HL-60 (cell line): Measurements from ENCODE around the gene PARD6G.

Experiments
- DNase-seq, 2 experiments: peaks; one replicate each; pipeline ENCODE4 v3.0.0-alpha.2; 2010 to 2020; ENCODE audit warnings: low read depth in 1 of 2, low spot score in 1 of 2
- H3K27ac ChIP-seq: fragments of 250-450 bp; sonication (Bioruptor Pico); replicated peaks from 2 replicates; pipeline ENCODE4 v1.5.1; 2020; ENCODE audit warnings: mild to moderate bottlenecking, moderate library complexity
- H3K27me3 ChIP-seq: fragments of 250-450 bp; sonication (Bioruptor Pico); 2 replicates; pipeline ENCODE4 v1.5.1; 2021; ENCODE audit warnings: mild to moderate bottlenecking, moderate library complexity; ENCODE audit not compliant: insufficient read depth, poor library complexity, severe bottlenecking
- H3K4me3 ChIP-seq: replicated peaks from 2 replicates; pipeline ENCODE4 v1.5.1; 2011; ENCODE audit warnings: mild to moderate bottlenecking, control low read depth, low read length; ENCODE audit not compliant: insufficient read depth
- CTCF ChIP-seq: IDR thresholded peaks from one replicate; pipeline ENCODE4 v1.5.1; 2011; ENCODE audit warnings: low read length, control low read depth, inconsistent platforms; ENCODE audit not compliant: insufficient read depth
- GABPA ChIP-seq: IDR thresholded peaks from 2 replicates; pipeline ENCODE4 v1.6.1; 2012; ENCODE audit warnings: low read depth
- POLR2AphosphoS5 ChIP-seq: IDR thresholded peaks from 2 replicates; pipeline ENCODE4 v1.6.1; 2012; ENCODE audit warnings: low read depth
- SPI1 ChIP-seq: IDR thresholded peaks from 2 replicates; pipeline ENCODE4 v1.6.1; 2012; ENCODE audit warnings: low read depth, mild to moderate bottlenecking, borderline replicate concordance
- TF ChIP-seq, protein P1 (sequence below): IDR thresholded peaks from 2 replicates; pipeline ENCODE4 v1.6.1; 2012; ENCODE audit warnings: low read depth; ENCODE audit not compliant: insufficient replicate concordance

Gene PARD6G

GRCh38 chr18:80171054-80171872 is 76.1 kb downstream of the PARD6G start:
- DNase-seq: peak in 1 of 2 experiments; percentile 43
- Histone ChIP-seq H3K4me3 (no peak overlapping the region), H3K27me3 (peaks cover 3% of the 10 kb centered on the region), H3K27ac (no peak overlapping the region)
- no peak for TF ChIP-seq GABPA
- TF ChIP-seq CTCF: peak; percentile 75

DNA sequence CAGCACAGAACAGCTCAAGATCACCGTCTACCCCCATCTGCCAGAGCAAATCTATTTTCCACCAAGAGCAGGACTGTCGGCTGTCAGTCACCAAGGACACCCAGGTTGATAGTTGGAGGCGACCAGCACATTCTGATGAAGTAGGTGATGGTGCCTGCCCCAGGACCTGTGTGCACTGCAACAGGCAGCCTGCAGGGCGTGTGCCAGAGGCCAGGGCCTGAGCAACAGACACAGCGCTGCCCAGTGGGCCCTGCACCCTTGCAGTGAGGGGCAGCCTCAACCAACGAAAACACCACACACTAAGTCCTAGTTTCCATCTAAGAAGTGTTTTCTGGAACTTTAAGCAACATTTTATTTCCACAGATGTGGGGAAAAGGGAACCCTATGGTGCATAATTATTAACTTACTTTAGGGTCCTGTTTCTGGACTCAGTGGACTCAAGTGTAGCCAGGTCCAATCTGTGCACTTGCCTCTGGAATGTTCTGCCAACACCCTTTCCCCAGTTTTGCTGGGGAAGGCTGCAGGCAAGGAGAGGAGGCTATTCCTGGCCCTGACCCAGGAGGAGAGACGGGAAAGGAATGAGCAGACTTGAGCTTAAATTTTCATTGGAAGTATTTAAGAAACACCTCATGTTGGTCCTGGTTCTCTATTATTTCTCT is 76.8 kb downstream of the PARD6G start:
- DNase-seq: no peak
- Histone ChIP-seq H3K4me3 (no peak overlapping the region), H3K27me3 (peaks cover 3% of the 10 kb centered on the region), H3K27ac (no peak overlapping the region)
- TF ChIP-seq SPI1 (no peak), POLR2AphosphoS5 (no peak), CTCF (no peak), GABPA (no peak)
- TF ChIP-seq, protein P1, sequence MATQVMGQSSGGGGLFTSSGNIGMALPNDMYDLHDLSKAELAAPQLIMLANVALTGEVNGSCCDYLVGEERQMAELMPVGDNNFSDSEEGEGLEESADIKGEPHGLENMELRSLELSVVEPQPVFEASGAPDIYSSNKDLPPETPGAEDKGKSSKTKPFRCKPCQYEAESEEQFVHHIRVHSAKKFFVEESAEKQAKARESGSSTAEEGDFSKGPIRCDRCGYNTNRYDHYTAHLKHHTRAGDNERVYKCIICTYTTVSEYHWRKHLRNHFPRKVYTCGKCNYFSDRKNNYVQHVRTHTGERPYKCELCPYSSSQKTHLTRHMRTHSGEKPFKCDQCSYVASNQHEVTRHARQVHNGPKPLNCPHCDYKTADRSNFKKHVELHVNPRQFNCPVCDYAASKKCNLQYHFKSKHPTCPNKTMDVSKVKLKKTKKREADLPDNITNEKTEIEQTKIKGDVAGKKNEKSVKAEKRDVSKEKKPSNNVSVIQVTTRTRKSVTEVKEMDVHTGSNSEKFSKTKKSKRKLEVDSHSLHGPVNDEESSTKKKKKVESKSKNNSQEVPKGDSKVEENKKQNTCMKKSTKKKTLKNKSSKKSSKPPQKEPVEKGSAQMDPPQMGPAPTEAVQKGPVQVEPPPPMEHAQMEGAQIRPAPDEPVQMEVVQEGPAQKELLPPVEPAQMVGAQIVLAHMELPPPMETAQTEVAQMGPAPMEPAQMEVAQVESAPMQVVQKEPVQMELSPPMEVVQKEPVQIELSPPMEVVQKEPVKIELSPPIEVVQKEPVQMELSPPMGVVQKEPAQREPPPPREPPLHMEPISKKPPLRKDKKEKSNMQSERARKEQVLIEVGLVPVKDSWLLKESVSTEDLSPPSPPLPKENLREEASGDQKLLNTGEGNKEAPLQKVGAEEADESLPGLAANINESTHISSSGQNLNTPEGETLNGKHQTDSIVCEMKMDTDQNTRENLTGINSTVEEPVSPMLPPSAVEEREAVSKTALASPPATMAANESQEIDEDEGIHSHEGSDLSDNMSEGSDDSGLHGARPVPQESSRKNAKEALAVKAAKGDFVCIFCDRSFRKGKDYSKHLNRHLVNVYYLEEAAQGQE: no peak

DNA sequence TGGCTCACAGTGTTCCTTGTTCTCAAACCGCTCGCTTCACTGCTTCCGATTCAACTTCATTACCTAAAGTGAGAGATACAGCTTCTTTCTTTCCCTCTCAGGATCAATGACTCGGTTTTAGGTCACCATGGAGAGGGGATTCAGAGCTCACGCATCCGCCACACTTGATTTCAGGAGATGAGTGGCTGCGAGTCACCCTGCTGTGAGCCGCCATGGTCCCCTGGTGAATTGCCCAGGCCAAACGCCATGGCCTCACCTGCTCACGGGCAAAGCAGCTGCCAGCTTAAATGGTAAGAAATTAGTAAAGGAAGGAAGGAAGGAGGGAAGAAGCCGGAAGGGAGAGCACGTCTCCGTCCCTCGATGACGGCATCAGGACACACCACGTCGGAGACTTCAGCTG is 77.7 kb downstream of the PARD6G start:
- H3K27me3 ChIP-seq: peaks cover 3% of the 10 kb centered on the region
- no peak overlapping the region for H3K27ac ChIP-seq
- H3K4me3 ChIP-seq: no peak overlapping the region
- no peak for DNase-seq
- TF ChIP-seq GABPA: no peak
- no peak for TF ChIP-seq POLR2AphosphoS5
- TF ChIP-seq, protein P1: no peak
- no peak for TF ChIP-seq SPI1
- TF ChIP-seq CTCF: no peak
